NCI-H2196 treated with DMSO at 0.1 percent for 48 hours (cell line): ENCODE data around the gene EXOC6B.
"Not testable (repeated sequence)": the region's sequence is repeated elsewhere in the genome, so short reads cannot be mapped to it uniquely, and the experiment has no call there.

Source experiments
- DNase-seq: peaks from one replicate; lab custom pipeline; 2025; ENCODE audit not compliant: unreplicated experiment; lab: John Stamatoyannopoulos, UW

Gene EXOC6B

GRCh38 chr2:72555943-72556342 lies 269.9 kb downstream of the EXOC6B start:
- no peak for DNase-seq

GRCh38 chr2:72555363-72555762 lies 270.5 kb downstream of the EXOC6B start:
- not testable (repeated sequence) for DNase-seq

GRCh38 chr2:72554910-72555309 lies 270.9 kb downstream of the EXOC6B start:
- DNase-seq, result not testable (repeated sequence)

GRCh38 chr2:72554381-72554780 lies 271.5 kb downstream of the EXOC6B start:
- no peak for DNase-seq

GRCh38 chr2:72548081-72548764 lies 277.6 kb downstream of the EXOC6B start:
- no peak for DNase-seq

GRCh38 chr2:72545790-72546189 lies 280.0 kb downstream of the EXOC6B start:
- DNase-seq, result no peak

- no peak for DNase-seq
Observed at GRCh38 chr2:72544554-72544953, 281.3 kb downstream of the EXOC6B start.

GRCh38 chr2:72543497-72544216 lies 282.2 kb downstream of the EXOC6B start:
- no peak for DNase-seq

- DNase-seq, result no peak
Observed at GRCh38 chr2:72539071-72539552, 286.7 kb downstream of the EXOC6B start.

GRCh38 chr2:72538486-72538885 lies 287.3 kb downstream of the EXOC6B start:
- no peak for DNase-seq

- not testable (repeated sequence) for DNase-seq
Observed at GRCh38 chr2:72535586-72535985, 290.2 kb downstream of the EXOC6B start.

- no peak for DNase-seq
Observed at GRCh38 chr2:72533765-72534164, 292.1 kb downstream of the EXOC6B start.

GRCh38 chr2:72527424-72527823 lies 298.4 kb downstream of the EXOC6B start:
- no peak for DNase-seq

- no peak for DNase-seq
Observed at GRCh38 chr2:72526623-72527022, 299.2 kb downstream of the EXOC6B start.

- DNase-seq, result no peak
Observed at GRCh38 chr2:72524071-72524470, 301.8 kb downstream of the EXOC6B start.

- DNase-seq, result no peak
Observed at GRCh38 chr2:72515696-72516095, 310.1 kb downstream of the EXOC6B start.

GRCh38 chr2:72513011-72513410 lies 312.8 kb downstream of the EXOC6B start:
- no peak for DNase-seq

- DNase-seq, result no peak
Observed at GRCh38 chr2:72512376-72512775, 313.5 kb downstream of the EXOC6B start.

- DNase-seq, result no peak
Observed at GRCh38 chr2:72511906-72512305, 313.9 kb downstream of the EXOC6B start.

- DNase-seq, result no peak
Observed at GRCh38 chr2:72497763-72498162, 328.1 kb downstream of the EXOC6B start.

GRCh38 chr2:72496479-72496878 lies 329.4 kb downstream of the EXOC6B start:
- no peak for DNase-seq

- no peak for DNase-seq
Observed at GRCh38 chr2:72494392-72494791, 331.4 kb downstream of the EXOC6B start.
